Nucleus accumbens (tissue), 56 donors: ENCODE measurements around the gene HEPACAM2.

ENCODE experiments used
- DNase-seq, 56 donors: peaks; one replicate each; lab custom pipeline; 2025; lab: John Stamatoyannopoulos, UW

Gene HEPACAM2

DNA sequence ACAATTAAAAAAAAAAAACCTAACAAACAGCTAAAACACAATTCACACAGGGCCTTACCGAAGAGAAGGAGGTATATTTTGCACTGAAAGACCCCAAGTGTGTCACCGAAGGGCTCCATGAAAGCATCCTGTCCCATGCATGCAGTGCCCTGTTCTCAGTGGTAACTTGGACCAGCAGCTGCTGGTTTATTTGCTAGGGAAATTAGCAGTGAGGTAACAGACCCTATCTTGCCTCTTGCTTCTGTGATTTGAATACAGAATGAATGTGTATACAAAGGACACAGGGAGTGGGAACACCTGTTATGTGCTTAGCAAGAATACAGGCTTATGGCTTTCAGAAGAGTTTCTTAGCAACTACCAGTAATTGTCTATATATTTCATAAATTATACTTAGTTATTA lies at the start of gene HEPACAM2:
TSS of gene HEPACAM2 (minus strand) at position 160 of the 400 bp plus-strand sequence.
- DNase-seq, result no peak

GRCh38 chr7:93265220-93265619 lies 39.0 kb upstream of the HEPACAM2 start:
- no peak for DNase-seq

GRCh38 chr7:93262535-93262934 lies 36.3 kb upstream of the HEPACAM2 start:
- no peak for DNase-seq

- DNase-seq, result no peak
Measured at GRCh38 chr7:93258661-93259060, 32.4 kb upstream of the HEPACAM2 start.

GRCh38 chr7:93249491-93250148 lies 23.4 kb upstream of the HEPACAM2 start:
- no peak for DNase-seq

DNA sequence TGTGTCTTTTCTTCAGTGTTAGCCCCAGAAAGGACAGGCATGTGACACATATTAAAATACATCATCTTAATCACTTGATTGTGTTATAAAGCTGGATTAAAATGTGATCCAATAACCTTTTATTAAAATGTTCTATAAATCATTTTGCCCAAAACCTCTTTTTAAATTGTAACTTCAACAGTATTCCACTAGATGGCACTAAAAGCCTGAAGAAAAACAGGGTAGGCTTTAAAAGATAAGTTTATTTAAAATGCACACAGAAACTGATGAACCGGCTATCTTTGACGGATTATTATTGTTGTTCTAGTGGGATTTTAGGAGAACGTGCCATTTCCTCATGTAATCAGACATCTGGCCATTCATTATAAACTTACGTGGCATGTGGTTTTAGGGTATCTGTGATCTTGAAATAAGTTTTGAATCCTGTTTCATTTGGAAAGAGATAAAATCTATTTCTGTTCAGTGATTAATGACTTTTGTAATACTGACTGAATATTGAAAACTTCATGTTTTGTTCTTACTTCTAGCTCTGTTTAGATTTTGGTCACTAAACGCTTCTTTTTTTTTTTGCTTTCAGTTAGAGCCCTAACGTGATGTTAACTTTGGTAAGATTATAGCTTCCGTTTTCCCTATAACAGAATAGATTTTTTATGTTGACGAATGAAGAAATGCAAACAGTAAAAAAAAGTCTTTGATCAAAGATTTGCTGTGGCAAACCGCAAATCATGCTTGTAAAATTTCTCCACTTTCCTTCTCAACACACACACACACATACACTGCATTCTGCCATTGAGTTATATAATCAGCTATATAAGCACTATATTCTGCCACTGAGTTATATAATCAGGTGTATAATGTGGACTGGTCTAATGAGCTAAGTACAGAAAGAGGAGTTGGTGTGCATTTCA lies 19.5 kb upstream of the HEPACAM2 start:
- no peak for DNase-seq

GRCh38 chr7:93242106-93242505 lies 15.8 kb upstream of the HEPACAM2 start:
- no peak for DNase-seq

DNA sequence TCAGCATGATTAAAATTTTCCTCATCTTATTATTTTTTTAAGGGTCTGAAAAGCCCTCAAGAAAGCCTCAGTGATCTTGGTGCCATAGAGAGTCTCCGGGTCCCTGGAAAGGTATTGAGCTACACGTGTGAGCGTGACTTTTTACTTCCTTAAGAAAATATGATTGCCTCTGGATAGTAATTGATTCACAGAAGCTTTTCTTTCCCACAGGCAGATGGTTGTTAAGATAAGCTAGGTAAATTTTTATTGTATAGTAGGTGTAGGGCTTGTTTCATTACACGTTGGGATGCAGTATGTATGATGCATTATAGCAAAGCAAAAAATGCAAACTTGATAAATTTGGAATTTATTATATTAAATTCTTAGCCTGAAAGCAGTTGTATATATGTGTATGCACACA lies 13.6 kb upstream of the HEPACAM2 start:
- DNase-seq, result no peak

DNA sequence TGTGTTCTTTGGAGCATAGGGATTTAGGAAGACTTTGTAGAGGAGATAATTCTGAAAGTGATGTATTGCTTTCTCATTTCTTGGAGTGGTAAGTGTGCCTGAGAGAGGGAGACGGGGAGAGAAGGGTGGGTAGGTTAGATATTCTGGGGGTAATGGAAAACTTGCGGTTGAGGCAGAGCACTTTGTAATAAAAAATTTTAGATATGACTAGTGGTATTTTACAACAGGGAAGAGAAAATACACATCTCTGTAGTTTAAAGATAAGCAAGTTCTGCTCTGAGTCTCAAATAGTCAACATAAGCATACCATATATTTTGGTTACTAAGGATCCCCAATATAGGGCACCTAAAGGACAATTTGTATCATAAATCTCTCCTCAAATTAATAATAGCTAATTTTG lies 12.5 kb upstream of the HEPACAM2 start:
- DNase-seq, result no peak

- no peak for DNase-seq
Measured at GRCh38 chr7:93238131-93238530, 11.9 kb upstream of the HEPACAM2 start.

DNA sequence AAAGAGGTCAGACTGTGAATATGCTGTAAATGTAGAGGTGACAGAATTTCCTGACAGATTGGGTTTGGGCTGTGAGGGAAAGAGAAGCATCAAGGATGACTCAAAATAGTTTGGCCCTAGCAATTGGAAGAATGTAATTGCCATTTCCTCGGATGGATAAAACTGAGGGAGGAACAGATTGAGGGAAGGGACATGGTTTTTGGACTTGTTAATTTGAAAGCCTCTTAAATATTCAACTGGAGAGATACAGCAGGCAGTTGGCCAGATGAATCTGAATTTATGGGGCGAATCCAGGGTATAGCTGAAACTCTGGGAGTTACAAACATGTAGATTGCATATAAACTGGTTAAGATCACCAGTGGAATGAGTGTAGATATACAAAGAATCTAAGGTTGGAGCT lies 9.3 kb upstream of the HEPACAM2 start:
- DNase-seq, result no peak

- DNase-seq, result peak in 2 of 56 donors; percentile 34 to 43
Measured at GRCh38 chr7:93232673-93233018, 6.4 kb upstream of the HEPACAM2 start.

DNA sequence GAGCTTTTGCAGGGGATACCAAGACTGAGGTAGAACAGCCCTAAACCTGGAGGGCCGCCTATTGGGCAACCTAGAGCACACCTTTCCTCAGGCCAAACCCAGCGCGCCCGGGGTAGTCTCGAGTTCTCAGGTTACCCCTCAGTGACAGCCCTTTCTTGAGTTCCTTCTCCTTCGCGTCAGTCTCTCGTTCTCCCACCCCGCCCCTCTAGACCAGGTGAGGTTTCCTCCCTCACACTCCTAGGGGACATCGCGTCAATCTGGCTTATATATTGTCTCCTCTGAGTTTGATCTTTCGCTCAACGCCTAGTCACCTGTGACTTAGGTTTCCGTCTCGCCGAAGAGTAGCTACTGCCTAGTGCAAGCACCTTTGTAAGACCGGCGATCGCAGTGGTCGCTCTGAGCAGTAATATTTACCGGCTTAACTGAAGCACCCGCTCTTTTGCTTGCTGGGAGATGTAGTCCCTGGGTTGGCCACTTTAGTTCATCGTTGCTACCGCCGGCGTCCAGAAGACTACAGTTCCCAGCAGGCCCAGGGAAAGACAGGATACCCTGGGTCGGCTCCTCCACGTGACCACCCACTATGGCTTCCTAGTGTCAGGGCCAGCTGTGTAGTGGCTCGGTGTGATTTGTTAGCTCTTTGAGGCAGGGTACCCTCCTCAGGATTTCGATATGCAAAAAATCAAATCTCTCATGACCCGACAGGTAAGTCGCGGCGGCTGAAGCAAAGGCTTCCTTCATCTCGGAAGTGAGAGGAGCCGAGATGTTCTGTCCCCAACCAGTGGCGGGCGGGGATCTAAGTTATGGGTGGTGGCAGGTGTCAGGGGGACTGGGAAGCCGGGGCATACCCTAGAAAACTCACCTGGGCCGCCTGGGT lies 5.8 kb upstream of the HEPACAM2 start, which contains the start of gene VPS50:
TSS of gene VPS50 (plus strand) at position 568 of the 874 bp plus-strand sequence. CDS start at position 670, 102 bp downstream.
- peak; percentile 58 to 99 (median 94) for DNase-seq

DNA sequence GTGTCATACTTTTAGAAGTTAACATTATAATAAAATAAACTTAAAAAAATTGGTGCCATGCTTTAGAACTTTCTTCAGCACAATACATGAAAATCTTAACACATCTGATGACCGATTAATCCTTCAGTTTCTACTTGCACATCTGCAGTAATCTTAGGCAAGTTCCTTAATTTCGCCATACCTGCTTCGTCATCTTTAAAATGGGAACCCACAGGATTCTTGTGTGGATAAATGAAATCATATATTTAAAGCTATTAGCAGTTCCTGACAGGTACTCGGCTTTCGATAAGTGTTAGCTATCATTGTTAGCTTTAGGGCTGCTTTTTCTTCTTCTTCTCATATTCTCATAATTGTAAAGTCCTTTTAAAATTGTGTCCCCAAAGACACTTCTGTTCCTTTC lies 5.0 kb upstream of the HEPACAM2 start:
- DNase-seq, result no peak

DNA sequence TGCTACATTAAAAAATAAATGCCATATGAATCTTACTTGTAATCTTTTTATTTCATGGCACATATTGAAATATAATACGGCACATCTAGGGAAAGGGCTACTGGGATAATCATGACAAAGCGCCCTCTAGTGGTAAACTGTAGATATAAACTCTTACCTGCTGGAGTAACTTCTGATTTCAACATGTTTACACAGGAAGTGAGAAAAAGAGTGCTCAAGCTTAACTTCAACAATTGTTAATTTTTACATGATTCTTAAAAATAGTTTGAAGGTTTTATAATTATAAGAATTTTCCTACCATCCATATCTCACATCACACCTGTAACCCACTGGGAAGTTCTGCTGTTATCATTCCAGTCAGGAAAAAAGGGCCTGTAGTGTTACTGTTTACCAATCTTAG lies 2.0 kb upstream of the HEPACAM2 start:
- DNase-seq, result no peak

DNA sequence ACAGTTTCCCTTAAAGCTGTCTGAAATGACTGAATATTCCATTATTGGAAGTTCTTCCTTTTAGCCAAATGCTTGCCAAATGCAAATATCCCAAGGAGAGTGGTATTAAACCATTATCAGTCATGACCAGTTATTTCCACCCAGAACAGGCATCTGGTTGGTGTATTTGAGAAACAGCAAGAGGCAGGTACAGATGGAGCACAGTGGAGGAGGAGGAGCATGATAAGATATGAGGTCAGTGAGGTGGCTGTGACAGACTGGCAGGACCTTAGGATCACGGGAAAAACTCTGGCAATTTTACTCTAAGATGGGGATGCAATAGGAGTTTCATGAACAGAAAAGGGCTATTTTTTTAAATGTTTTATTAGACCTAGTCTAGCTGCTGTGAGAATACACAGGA lies 6.4 kb downstream of the HEPACAM2 start:
- no peak for DNase-seq

DNA sequence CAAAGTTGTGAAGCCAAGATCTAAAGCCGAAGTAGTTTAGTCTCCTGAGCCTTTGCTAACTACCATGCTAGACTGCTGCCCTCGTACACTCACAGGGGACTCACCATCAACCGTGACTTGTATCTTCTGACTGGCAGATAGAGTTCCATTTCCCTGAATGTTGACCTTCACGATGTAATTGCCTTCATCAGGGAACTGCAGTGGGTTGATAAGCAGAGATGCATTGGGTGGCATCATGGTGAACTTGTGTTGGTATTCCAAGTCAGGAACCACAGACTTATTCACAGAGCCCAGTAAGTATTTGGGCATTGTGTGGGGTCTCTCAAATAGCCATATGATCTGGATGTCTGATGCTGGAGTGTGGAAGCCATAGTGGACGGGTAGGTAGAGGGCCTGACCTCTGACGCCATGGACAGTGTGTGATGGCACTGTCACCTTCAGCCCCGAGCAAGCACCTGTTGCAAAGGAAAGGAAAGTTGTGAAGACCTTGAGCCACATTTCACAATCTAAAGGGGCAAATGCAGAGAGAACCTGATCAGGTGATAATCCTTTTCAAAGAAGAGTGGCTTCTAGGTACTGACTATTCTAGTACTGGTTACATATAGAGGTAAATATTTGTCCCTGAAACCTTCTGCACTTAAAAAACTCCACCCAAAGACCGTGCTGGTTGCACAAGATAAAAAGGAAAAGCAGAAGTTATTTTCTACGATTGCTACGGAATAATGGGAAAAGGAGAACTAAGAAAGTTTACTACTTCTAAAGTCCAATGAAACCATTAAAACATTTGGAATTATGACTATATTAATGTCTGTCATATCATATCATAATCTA lies 7.1 kb downstream of the HEPACAM2 start:
- no peak for DNase-seq

DNA sequence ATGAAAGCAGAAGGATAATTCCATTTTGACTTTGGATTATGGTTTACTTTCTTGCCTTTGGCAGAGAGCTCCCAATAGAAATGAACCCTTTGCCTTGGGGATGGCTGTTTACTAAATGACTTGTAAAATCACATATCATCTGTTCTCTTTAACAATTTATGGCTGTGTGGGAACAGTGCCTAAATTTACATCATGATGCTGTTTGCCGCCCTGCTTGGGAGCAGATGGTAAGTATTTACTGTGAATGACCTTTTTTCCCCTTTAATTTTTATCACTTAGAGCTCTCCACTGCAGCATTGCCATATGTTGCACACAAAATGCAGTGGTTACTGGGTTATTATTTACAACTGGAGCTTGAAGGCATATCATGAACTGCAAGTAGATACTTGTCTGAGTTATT lies 13.4 kb downstream of the HEPACAM2 start:
- no peak for DNase-seq

- no peak for DNase-seq
Measured at GRCh38 chr7:93211228-93211818, 14.9 kb downstream of the HEPACAM2 start.

GRCh38 chr7:93205046-93205445 lies 21.2 kb downstream of the HEPACAM2 start:
- DNase-seq, result no peak
